MM.1S (cell line): ENCODE data around the gene RDH14.

Source experiments
- CTCF ChIP-seq: fragments of 300-600 bp; sonication (generic); IDR thresholded peaks from 2 replicates; pipeline ENCODE4 v1.5.1; 2016; ENCODE audit warnings: antibody characterized with exemption, low read length, mixed read lengths
- EZH2phosphoT487 ChIP-seq: fragments of 300-600 bp; sonication (generic); IDR thresholded peaks from 2 replicates; pipeline ENCODE4 v1.6.1; 2018; ENCODE audit warnings: antibody characterized with exemption, low read length

- TF ChIP-seq CTCF (no peak), EZH2phosphoT487 (no peak)
Observed at GRCh38 chr2:18517386-18517785, 43.1 kb downstream of the RDH14 start.
